Measurements from ENCODE around the gene SLBP. TPM values are rescaled to one million over a fixed set of nuclear protein-coding genes. Genes with fewer than 3 reads are reported as not detected.

Gene SLBP
- total and polyA plus RNA-seq, 10 of the 15 experiments (the other 5 are each of a cell fraction or from before 2014, with no cell fraction given): 94.4 to 278 (median 158) TPM

- no peaks in the 10 kb centered on the region; a peak in 1 of 4 replicates for H3K36me3 ChIP-seq (ENCODE audit: control insufficient read depth in 2 of 2, insufficient read depth in 2 of 2, low read length in 1 of 2)
- POLR2A ChIA-PET: interaction anchor here (1.3 to 1.6 kb wide), 2 partner anchors 28 to 37 kb away, joined by 3 read pairs; partner anchors contain the start of genes SLBP, TACC3 and TMEM129
- H3K9me3 ChIP-seq (replicated peaks; ENCODE audit: control insufficient read depth, insufficient read depth, low read length): no peaks in the 10 kb centered on the region
- peak within 1 kb of the TSS; percentile 97 for H3K4me2 ChIP-seq (ENCODE audit: control insufficient read depth, insufficient read depth)
- SMC1A ChIA-PET (ENCODE audit: uncharacterized antibody, unreplicated experiment): interaction anchor here (1.6 kb wide), 1 partner anchor 9 kb away, joined by 9 read pairs; no protein-coding TSS in a partner anchor
- ATAC-seq (peak; percentile 95), FAIRE-seq (peak; percentile 54), DNase-seq (ENCODE audit: low read depth, low spot score) (peak; percentile 36)
- in situ Hi-C loops (cut with MboI): no loop called here
- intact Hi-C loops (cut with micrococcal nuclease; ENCODE audit: unreplicated experiment): loop anchor here (2.0 kb wide), 1 partner anchor 29 kb away; the partner anchor contains the start of gene SLBP
- H3K4me1 ChIP-seq (ENCODE audit: control insufficient read depth, insufficient read depth, low read length): peaks cover 11% of the 10 kb centered on the region
- H3K4me3 ChIP-seq: peak within 1 kb of the TSS; percentile 65
- WGBS (ENCODE audit: insufficient coverage, insufficient replicate concordance, low lambda C conversion rate, missing lambda C conversion rate): 2% methylated on average over 82 of the region's 118 CpGs
- CTCF ChIA-PET: interaction anchor here (1.0 to 1.6 kb wide), 2 partner anchors 9 to 42 kb away, joined by 4 to 5 read pairs; no protein-coding TSS in a partner anchor
- H3K9ac ChIP-seq (ENCODE audit: control insufficient read depth, insufficient read depth, low read length): peak within 1 kb of the TSS; percentile 57; the same call in 1 of the 2 replicates
- no peaks in the 10 kb centered on the region for H3K79me2 ChIP-seq (ENCODE audit: control insufficient read depth, insufficient read depth, low read length)
- no TSS peak for BruUV-seq (replicated peaks)
- RAD21 ChIA-PET (ENCODE audit: unreplicated experiment): no interaction called here
- H2AFZ ChIP-seq (ENCODE audit: control insufficient read depth, low read depth, low read length): peak within 1 kb of the TSS; percentile 94
- no peak within 1 kb of the TSS for H3K27ac ChIP-seq (ENCODE audit: control insufficient read depth, insufficient read depth)
- no peaks in the 10 kb centered on the region for H4K20me1 ChIP-seq (ENCODE audit: control insufficient read depth, insufficient read depth)
- H3K27me3 ChIP-seq (replicated peaks in 1 of 2; ENCODE audit: control insufficient read depth in 2 of 2, insufficient read depth in 2 of 2, low read length in 1 of 2): no peaks in the 10 kb centered on the region
- TF ChIP-seq ZNF217 (IDR thresholded peaks at IDR 0.05) (peak; percentile 74; the same call in 1 of the 2 replicates), ZNF207 (IDR thresholded peaks at IDR 0.05; ENCODE audit: borderline replicate concordance) (peak; percentile 66), ZNF24 (IDR thresholded peaks at IDR 0.05) (no peak), CBX3 (IDR thresholded peaks at IDR 0.05; ENCODE audit: borderline replicate concordance, low read depth) (no peak), CEBPB (IDR thresholded peaks at IDR 0.05; ENCODE audit: borderline replicate concordance in 1 of 2, low read depth in 2 of 2, low read length in 2 of 2) (no peak), IKZF1 (conservative IDR thresholded peaks at IDR 0.05) (peak; percentile 95), ZNF622 (IDR thresholded peaks at IDR 0.05) (no peak; the same call in 1 of the 2 replicates), POLR2A (IDR thresholded peaks at IDR 0.05; ENCODE audit: low read depth, low read length) (peak; percentile 76), BHLHE40 (IDR thresholded peaks at IDR 0.05; ENCODE audit: borderline replicate concordance in 1 of 2, low read depth in 2 of 2, low read length in 1 of 2) (peak in 1 of 2 experiments; percentile 73; a peak in 2 of 4 replicates), BACH1 (IDR thresholded peaks at IDR 0.05; ENCODE audit: borderline replicate concordance) (peak; percentile 53), NFYB (IDR thresholded peaks at IDR 0.05; ENCODE audit: insufficient read depth, low read depth, low read length) (peak; percentile 52; the same call in 1 of the 2 replicates), YBX1 (IDR thresholded peaks at IDR 0.05) (no peak), TCF7 (IDR thresholded peaks at IDR 0.05; ENCODE audit: borderline replicate concordance) (no peak), YY1 (IDR thresholded peaks at IDR 0.05; ENCODE audit: low read depth, low read length) (no peak), DPF2 (IDR thresholded peaks at IDR 0.05) (peak; percentile 71)
- TF ChIP-seq, protein P1, sequence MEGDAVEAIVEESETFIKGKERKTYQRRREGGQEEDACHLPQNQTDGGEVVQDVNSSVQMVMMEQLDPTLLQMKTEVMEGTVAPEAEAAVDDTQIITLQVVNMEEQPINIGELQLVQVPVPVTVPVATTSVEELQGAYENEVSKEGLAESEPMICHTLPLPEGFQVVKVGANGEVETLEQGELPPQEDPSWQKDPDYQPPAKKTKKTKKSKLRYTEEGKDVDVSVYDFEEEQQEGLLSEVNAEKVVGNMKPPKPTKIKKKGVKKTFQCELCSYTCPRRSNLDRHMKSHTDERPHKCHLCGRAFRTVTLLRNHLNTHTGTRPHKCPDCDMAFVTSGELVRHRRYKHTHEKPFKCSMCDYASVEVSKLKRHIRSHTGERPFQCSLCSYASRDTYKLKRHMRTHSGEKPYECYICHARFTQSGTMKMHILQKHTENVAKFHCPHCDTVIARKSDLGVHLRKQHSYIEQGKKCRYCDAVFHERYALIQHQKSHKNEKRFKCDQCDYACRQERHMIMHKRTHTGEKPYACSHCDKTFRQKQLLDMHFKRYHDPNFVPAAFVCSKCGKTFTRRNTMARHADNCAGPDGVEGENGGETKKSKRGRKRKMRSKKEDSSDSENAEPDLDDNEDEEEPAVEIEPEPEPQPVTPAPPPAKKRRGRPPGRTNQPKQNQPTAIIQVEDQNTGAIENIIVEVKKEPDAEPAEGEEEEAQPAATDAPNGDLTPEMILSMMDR (IDR thresholded peaks at IDR 0.05 in 2 of 3, conservative IDR thresholded peaks at IDR 0.05 in 1 of 3; ENCODE audit: control insufficient read depth in 2 of 3, extremely low read depth in 1 of 3, insufficient read depth in 1 of 3, low read depth in 3 of 3, low read length in 3 of 3): no peak
- TF ChIP-seq, protein P2, sequence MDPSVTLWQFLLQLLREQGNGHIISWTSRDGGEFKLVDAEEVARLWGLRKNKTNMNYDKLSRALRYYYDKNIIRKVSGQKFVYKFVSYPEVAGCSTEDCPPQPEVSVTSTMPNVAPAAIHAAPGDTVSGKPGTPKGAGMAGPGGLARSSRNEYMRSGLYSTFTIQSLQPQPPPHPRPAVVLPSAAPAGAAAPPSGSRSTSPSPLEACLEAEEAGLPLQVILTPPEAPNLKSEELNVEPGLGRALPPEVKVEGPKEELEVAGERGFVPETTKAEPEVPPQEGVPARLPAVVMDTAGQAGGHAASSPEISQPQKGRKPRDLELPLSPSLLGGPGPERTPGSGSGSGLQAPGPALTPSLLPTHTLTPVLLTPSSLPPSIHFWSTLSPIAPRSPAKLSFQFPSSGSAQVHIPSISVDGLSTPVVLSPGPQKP (IDR thresholded peaks at IDR 0.05; ENCODE audit: low read depth, low read length): no peak
- TF ChIP-seq, protein P3, sequence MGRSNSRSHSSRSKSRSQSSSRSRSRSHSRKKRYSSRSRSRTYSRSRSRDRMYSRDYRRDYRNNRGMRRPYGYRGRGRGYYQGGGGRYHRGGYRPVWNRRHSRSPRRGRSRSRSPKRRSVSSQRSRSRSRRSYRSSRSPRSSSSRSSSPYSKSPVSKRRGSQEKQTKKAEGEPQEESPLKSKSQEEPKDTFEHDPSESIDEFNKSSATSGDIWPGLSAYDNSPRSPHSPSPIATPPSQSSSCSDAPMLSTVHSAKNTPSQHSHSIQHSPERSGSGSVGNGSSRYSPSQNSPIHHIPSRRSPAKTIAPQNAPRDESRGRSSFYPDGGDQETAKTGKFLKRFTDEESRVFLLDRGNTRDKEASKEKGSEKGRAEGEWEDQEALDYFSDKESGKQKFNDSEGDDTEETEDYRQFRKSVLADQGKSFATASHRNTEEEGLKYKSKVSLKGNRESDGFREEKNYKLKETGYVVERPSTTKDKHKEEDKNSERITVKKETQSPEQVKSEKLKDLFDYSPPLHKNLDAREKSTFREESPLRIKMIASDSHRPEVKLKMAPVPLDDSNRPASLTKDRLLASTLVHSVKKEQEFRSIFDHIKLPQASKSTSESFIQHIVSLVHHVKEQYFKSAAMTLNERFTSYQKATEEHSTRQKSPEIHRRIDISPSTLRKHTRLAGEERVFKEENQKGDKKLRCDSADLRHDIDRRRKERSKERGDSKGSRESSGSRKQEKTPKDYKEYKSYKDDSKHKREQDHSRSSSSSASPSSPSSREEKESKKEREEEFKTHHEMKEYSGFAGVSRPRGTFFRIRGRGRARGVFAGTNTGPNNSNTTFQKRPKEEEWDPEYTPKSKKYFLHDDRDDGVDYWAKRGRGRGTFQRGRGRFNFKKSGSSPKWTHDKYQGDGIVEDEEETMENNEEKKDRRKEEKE (IDR thresholded peaks at IDR 0.05): no peak
These were observed 28.2 kb downstream of the SLBP start, which contains the start of gene FAM53A for GRCh38 chr4:1683736-1684505. TSS of gene FAM53A (minus strand) at chr4:1684313. CDS start at chr4:1668741, 15,572 bp downstream.

Measured in GM12878 (cell line).